PC-3 (cell line): ENCODE data around the gene TBXAS1. TPM values are rescaled to one million over a fixed set of nuclear protein-coding genes. Genes with fewer than 3 reads are reported as not detected.

ENCODE experiments used
- ATAC-seq: fragments of 200-7000 bp; cut with Tn5 transposase; 2 replicates; pipeline ENCODE4 v1.9.1; 2020; ENCODE audit warnings: mild to moderate bottlenecking, moderate library complexity
- BruUV-seq: library from RNA; stranded (reverse); fragments of 400-500 nt; replicated peaks from 2 replicates; lab custom pipeline; 2021; lab: Mats Ljungman, UMichigan
- CTCF ChIA-PET: fragments of 300-600 bp; sonication (Branson Sonifier 250); formaldehyde crosslinking; loops from one replicate; lab custom pipeline; 2022; ENCODE audit warnings: antibody characterized with exemption; lab: Charles Lee
- POLR2A ChIA-PET: fragments of 300-600 bp; sonication (Branson Sonifier 250); formaldehyde crosslinking; loops from one replicate; lab custom pipeline; 2022; ENCODE audit warnings: antibody characterized with exemption; ENCODE audit not compliant: unreplicated experiment; lab: Charles Lee
- DNase-seq: peaks from one replicate; pipeline ENCODE4 v3.0.0-alpha.2; 2015
- H2AFZ ChIP-seq: fragments of 300-600 bp; sonication (generic); 2 replicates; pipeline ENCODE4 v1.6.0; 2016; ENCODE audit warnings: antibody characterized with exemption, low read length
- H3F3A ChIP-seq: fragments of 300-600 bp; sonication (generic); one replicate; pipeline ENCODE4 v1.6.0; 2017; ENCODE audit warnings: antibody characterized with exemption, low read length, control low read depth, mild to moderate bottlenecking; ENCODE audit not compliant: unreplicated experiment
- H3K27ac ChIP-seq: fragments of 300-600 bp; sonication (generic); 2 replicates; pipeline ENCODE4 v1.5.1; 2016; ENCODE audit warnings: mild to moderate bottlenecking, low read length
- H3K27me3 ChIP-seq: fragments of 300-600 bp; sonication (generic); 2 replicates; pipeline ENCODE4 v1.6.1; 2016; ENCODE audit warnings: low read length, mixed read lengths
- H3K36me3 ChIP-seq: fragments of 300-600 bp; sonication (generic); 2 replicates; pipeline ENCODE4 v1.6.1; 2016; ENCODE audit warnings: low read depth, mixed run types, low read length, mixed read lengths
- H3K4me1 ChIP-seq: fragments of 300-600 bp; sonication (generic); 2 replicates; pipeline ENCODE4 v1.5.1; 2016; ENCODE audit warnings: low read length; ENCODE audit not compliant: insufficient read depth
- H3K4me2 ChIP-seq: fragments of 300-600 bp; sonication (generic); 2 replicates; pipeline ENCODE4 v1.6.0; 2016; ENCODE audit warnings: low read length
- H3K4me3 ChIP-seq: fragments of 300-600 bp; sonication (generic); 2 replicates; pipeline ENCODE4 v1.5.1; 2016; ENCODE audit warnings: mild to moderate bottlenecking, low read length, mixed read lengths
- H3K79me2 ChIP-seq: fragments of 300-600 bp; sonication (generic); 2 replicates; pipeline ENCODE4 v1.6.1; 2017; ENCODE audit warnings: low read length, mixed read lengths
- H3K9ac ChIP-seq: fragments of 300-600 bp; sonication (generic); 2 replicates; pipeline ENCODE4 v1.6.0; 2016; ENCODE audit warnings: mild to moderate bottlenecking, low read length
- H3K9me2 ChIP-seq: fragments of 300-600 bp; sonication (generic); replicated peaks from 2 replicates; pipeline ENCODE4 v1.6.1; 2016; ENCODE audit warnings: mixed run types, low read length, mixed read lengths
- H3K9me3 ChIP-seq: fragments of 300-600 bp; sonication (generic); 2 replicates; pipeline ENCODE4 v1.6.1; 2016; ENCODE audit warnings: low read length, mixed read lengths
- H4K20me1 ChIP-seq: fragments of 300-600 bp; sonication (generic); 2 replicates; pipeline ENCODE4 v1.6.1; 2016; ENCODE audit warnings: low read length, mixed read lengths
- CTCF ChIP-seq: fragments of 300-600 bp; sonication (generic); conservative IDR thresholded peaks from 2 replicates; pipeline ENCODE4 v1.5.1; 2017; ENCODE audit warnings: antibody characterized with exemption, low read depth, mild to moderate bottlenecking, low read length
- EZH2 ChIP-seq: fragments of 300-600 bp; sonication (generic); IDR thresholded peaks from one replicate; pipeline ENCODE4 v1.6.1; 2017; ENCODE audit warnings: antibody characterized with exemption, mild to moderate bottlenecking, low read length; ENCODE audit not compliant: unreplicated experiment
- EZH2phosphoT487 ChIP-seq: fragments of 300-600 bp; sonication (generic); IDR thresholded peaks from 2 replicates; pipeline ENCODE4 v1.6.1; 2018; ENCODE audit warnings: mild to moderate bottlenecking, antibody characterized with exemption, low read length, borderline replicate concordance
- intact Hi-C: fragments of 100-400 bp; cut with micrococcal nuclease; formaldehyde crosslinking; loops from 2 replicates; pipeline ENCODE4 v1.9.0; 2023
- total RNA-seq: library from RNA; depleted of rRNA; stranded (reverse); fragments of >200 nt; gene quantifications from 2 replicates; pipeline ENCODE4 v1.2.3, GENCODE V29; 2014

Gene TBXAS1
- total RNA-seq, 1 experiment from 2014 or later: 21.8 TPM

- H3K27ac ChIP-seq: no peak overlapping the region
- H4K20me1 ChIP-seq: no peaks in the 10 kb centered on the region
- no peak for ATAC-seq
- H3K4me3 ChIP-seq: no peak overlapping the region
- no peak for TF ChIP-seq EZH2
- TF ChIP-seq EZH2phosphoT487: no peak
- no peak for TF ChIP-seq CTCF
- H3K9me3 ChIP-seq: no peaks in the 10 kb centered on the region
- no TSS peak for BruUV-seq
- no peaks in the 10 kb centered on the region for H3K27me3 ChIP-seq
- H3F3A ChIP-seq: no peaks in the 10 kb centered on the region
- no peak overlapping the region for H3K9ac ChIP-seq
- ChIA-PET CTCF (no interaction called here), POLR2A (no interaction called here)
- H3K79me2 ChIP-seq: no peaks in the 10 kb centered on the region
- intact Hi-C loops: no loop called here
- no peak for DNase-seq
- no peak overlapping the region for H2AFZ ChIP-seq
- no peaks in the 10 kb centered on the region for H3K36me3 ChIP-seq
- H3K4me1 ChIP-seq: no peaks in the 10 kb centered on the region
- H3K9me2 ChIP-seq: no peaks in the 10 kb centered on the region
- H3K4me2 ChIP-seq: no peak overlapping the region
Measured at GRCh38 chr7:140014123-140014522, 185.1 kb downstream of the TBXAS1 start.

- Histone ChIP-seq H3K4me1 (no peaks in the 10 kb centered on the region), H2AFZ (no peak overlapping the region), H3K27ac (no peak overlapping the region), H3K9ac (no peak overlapping the region), H3K79me2 (no peaks in the 10 kb centered on the region), H3K27me3 (no peaks in the 10 kb centered on the region), H3K4me3 (no peak overlapping the region), H3K4me2 (no peak overlapping the region), H3K9me2 (no peaks in the 10 kb centered on the region), H4K20me1 (no peaks in the 10 kb centered on the region), H3F3A (no peaks in the 10 kb centered on the region), H3K9me3 (no peaks in the 10 kb centered on the region), H3K36me3 (no peaks in the 10 kb centered on the region)
- ATAC-seq (no peak), DNase-seq (no peak)
- ChIA-PET POLR2A (no interaction called here), CTCF (no interaction called here)
- BruUV-seq: no TSS peak
- no peak for TF ChIP-seq EZH2
- TF ChIP-seq EZH2phosphoT487: no peak
- no peak for TF ChIP-seq CTCF
- intact Hi-C loops: no loop called here
Measured at GRCh38 chr7:140015471-140015970, 186.5 kb downstream of the TBXAS1 start.

- Histone ChIP-seq H3F3A (no peaks in the 10 kb centered on the region), H3K9ac (no peak overlapping the region), H3K36me3 (no peaks in the 10 kb centered on the region), H3K27ac (no peak overlapping the region), H3K9me3 (no peaks in the 10 kb centered on the region), H3K4me3 (no peak overlapping the region), H3K27me3 (no peaks in the 10 kb centered on the region), H4K20me1 (no peaks in the 10 kb centered on the region), H3K4me2 (no peak overlapping the region), H3K9me2 (no peaks in the 10 kb centered on the region), H3K79me2 (no peaks in the 10 kb centered on the region), H3K4me1 (no peaks in the 10 kb centered on the region), H2AFZ (no peak overlapping the region)
- no peak for ATAC-seq
- no peak for TF ChIP-seq CTCF
- TF ChIP-seq EZH2: no peak
- no peak for TF ChIP-seq EZH2phosphoT487
- ChIA-PET CTCF (no interaction called here), POLR2A (no interaction called here)
- intact Hi-C loops: no loop called here
- DNase-seq: no peak
- no TSS peak for BruUV-seq
Measured at GRCh38 chr7:140016540-140016939, 187.5 kb downstream of the TBXAS1 start.
